ENCODE measurements around the gene TSPAN13. TPM values are rescaled to one million over a fixed set of nuclear protein-coding genes. Genes with fewer than 3 reads are reported as not detected.

Gene TSPAN13
- total and polyA plus RNA-seq, 2 of the 4 experiments (the other 2 are of a cell fraction), result 3.0 to 5.0 TPM

GRCh38 chr7:16721541-16721940 lies 32.0 kb upstream of the TSPAN13 start:
- no TSS peak for BruUV-seq (replicated peaks)
- Histone ChIP-seq H3K18ac (ENCODE audit: low read depth, low read length) (no peak overlapping the region), H2BK15ac (ENCODE audit: low read depth, low read length) (no peak overlapping the region), H3K14ac (replicated peaks; ENCODE audit: low read depth, low read length) (no peak overlapping the region), H4K20me1 (ENCODE audit: insufficient read depth, low read length) (no peaks in the 10 kb centered on the region), H4K91ac (ENCODE audit: insufficient read depth, low read depth, low read length) (no peak overlapping the region), H3K9ac (ENCODE audit: low read depth, low read length) (no peak overlapping the region), H3K27me3 (ENCODE audit: control insufficient read depth, insufficient read depth, low read length) (no peaks in the 10 kb centered on the region), H2BK5ac (ENCODE audit: low read depth, low read length, poor library complexity, severe bottlenecking) (no peak overlapping the region), H4K5ac (ENCODE audit: low read depth, low read length) (no peak overlapping the region), H4K8ac (ENCODE audit: low read depth in 2 of 2, low read length in 2 of 2) (no peak overlapping the region), H3K79me1 (ENCODE audit: low read depth in 1 of 2, low read length in 2 of 2) (no peaks in the 10 kb centered on the region), H2BK120ac (ENCODE audit: low read depth, low read length) (no peak overlapping the region), H3K9me3 (ENCODE audit: control insufficient read depth, insufficient read depth, low read length) (no peaks in the 10 kb centered on the region), H2BK20ac (ENCODE audit: low read depth, low read length) (no peak overlapping the region), H2AK9ac (replicated peaks; ENCODE audit: low read depth, low read length, poor library complexity) (no peak overlapping the region), H3K9me1 (ENCODE audit: insufficient read depth, low read length) (no peaks in the 10 kb centered on the region), H3K56ac (ENCODE audit: extremely low read depth, insufficient read depth, low read length) (no peak overlapping the region), H3K4ac (ENCODE audit: low read depth, low read length) (no peak overlapping the region), H3K23ac (ENCODE audit: low read depth, low read length) (no peak overlapping the region), H3K36me3 (ENCODE audit: control insufficient read depth, insufficient read depth, low read length) (no peaks in the 10 kb centered on the region), H2AFZ (replicated peaks; ENCODE audit: low read length, poor library complexity) (no peak overlapping the region), H3K4me3 (ENCODE audit: insufficient read depth, low read depth, low read length) (no peak overlapping the region), H2AK5ac (ENCODE audit: low read depth, low read length) (no peak overlapping the region), H3K4me1 (ENCODE audit: control insufficient read depth, insufficient read depth, low read length) (no peaks in the 10 kb centered on the region), H3K4me2 (ENCODE audit: low read depth, low read length) (no peak overlapping the region), H3K27ac (ENCODE audit: insufficient read depth, low read length) (no peak overlapping the region)
- in situ Hi-C loops (cut with MboI; ENCODE audit: low sequenced_read_pairs), result no loop called here
- intact Hi-C loops (cut with micrococcal nuclease), result no loop called here
- DNase-seq (no peak), ATAC-seq (ENCODE audit: low read depth) (no peak)
- POLR2A ChIA-PET (ENCODE audit: unreplicated experiment), result no interaction called here
- TF ChIP-seq RCOR1 (IDR thresholded peaks at IDR 0.05; ENCODE audit: insufficient replicate concordance, low read length), result no peak
- TF ChIP-seq ELK1 (IDR thresholded peaks at IDR 0.05; ENCODE audit: borderline replicate concordance, low read depth, low read length), result no peak
- no peak for TF ChIP-seq CHD1 (IDR thresholded peaks at IDR 0.05; ENCODE audit: low read depth, low read length)
- no peak for TF ChIP-seq SMC3 (IDR thresholded peaks at IDR 0.05; ENCODE audit: low read depth, low read length)
- TF ChIP-seq FOS (IDR thresholded peaks at IDR 0.05; ENCODE audit: low read depth, low read length), result no peak
- TF ChIP-seq RAD21 (IDR thresholded peaks at IDR 0.05; ENCODE audit: low read length), result no peak
- TF ChIP-seq MAZ (IDR thresholded peaks at IDR 0.05; ENCODE audit: borderline replicate concordance, low read depth, low read length), result no peak
- no peak for TF ChIP-seq POLR2A (IDR thresholded peaks at IDR 0.05; ENCODE audit: low read depth, low read length)
- TF ChIP-seq CTCF (conservative IDR thresholded peaks at IDR 0.05; ENCODE audit: low read depth, low read length), result no peak
- TF ChIP-seq USF2 (IDR thresholded peaks at IDR 0.05; ENCODE audit: low read depth, low read length), result no peak
- TF ChIP-seq BHLHE40 (IDR thresholded peaks at IDR 0.05; ENCODE audit: low read depth, low read length), result no peak
- no peak for TF ChIP-seq CEBPB (IDR thresholded peaks at IDR 0.05; ENCODE audit: low read depth, low read length)
- no peak for TF ChIP-seq MXI1 (IDR thresholded peaks at IDR 0.05; ENCODE audit: borderline replicate concordance, low read depth, low read length)
- no CpG with 5 or more reads among the region's 4 CpGs for WGBS, 2 experiments (ENCODE audit: extremely low coverage in 2 of 2, insufficient read length in 1 of 2)
- CTCF ChIA-PET, result no interaction called here
- dilution Hi-C loops (cut with HindIII; ENCODE audit: low sequenced_read_pairs, unreplicated experiment), result no loop called here
